CD4-positive, alpha-beta T cell treated with Interleukin-4 for 4 hours (primary cell): Measurements from ENCODE around the gene MMRN2.
"Not testable (repeated sequence)": the region's sequence is repeated elsewhere in the genome, so short reads cannot be mapped to it uniquely, and the experiment has no call there.

Experiments
- DNase-seq: peaks from one replicate; pipeline ENCODE4 v3.0.0-alpha.2; 2020

MMRN2 gene

DNA sequence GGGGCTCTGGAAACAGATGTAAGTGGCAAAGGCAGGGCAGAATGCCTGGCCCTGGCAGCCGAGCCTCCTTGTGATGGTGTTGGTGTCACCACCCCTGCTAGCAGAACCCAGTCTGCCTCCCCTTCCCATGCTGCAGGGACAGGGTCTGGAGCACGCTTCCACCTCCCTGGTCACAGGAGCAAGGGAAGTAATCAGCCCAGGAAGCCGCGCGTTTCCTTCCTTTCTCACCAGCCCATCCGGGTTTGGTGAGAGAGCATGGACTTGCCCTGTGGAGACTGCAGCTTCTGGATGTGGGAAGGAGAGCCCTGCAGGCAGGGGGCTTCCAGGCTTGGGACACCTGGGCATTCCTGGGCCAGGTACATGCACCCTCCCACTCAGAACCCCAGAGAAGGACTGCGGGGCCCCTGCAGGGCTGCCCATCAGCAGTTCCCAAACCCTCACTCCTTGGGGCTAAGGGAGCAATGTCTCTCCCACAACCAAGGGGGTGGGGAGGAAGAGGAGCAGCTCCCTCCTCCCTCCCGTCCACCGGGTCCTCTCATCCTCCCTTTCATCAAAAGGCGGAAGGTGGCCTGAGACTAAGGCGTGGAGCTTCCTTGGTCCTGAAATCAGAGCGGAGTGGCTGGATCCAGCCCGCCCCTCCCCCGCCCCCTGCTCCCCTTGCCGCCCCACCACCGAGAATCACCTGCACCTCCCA lies 1.8 kb downstream of the MMRN2 start:
- DNase-seq: no peak

DNA sequence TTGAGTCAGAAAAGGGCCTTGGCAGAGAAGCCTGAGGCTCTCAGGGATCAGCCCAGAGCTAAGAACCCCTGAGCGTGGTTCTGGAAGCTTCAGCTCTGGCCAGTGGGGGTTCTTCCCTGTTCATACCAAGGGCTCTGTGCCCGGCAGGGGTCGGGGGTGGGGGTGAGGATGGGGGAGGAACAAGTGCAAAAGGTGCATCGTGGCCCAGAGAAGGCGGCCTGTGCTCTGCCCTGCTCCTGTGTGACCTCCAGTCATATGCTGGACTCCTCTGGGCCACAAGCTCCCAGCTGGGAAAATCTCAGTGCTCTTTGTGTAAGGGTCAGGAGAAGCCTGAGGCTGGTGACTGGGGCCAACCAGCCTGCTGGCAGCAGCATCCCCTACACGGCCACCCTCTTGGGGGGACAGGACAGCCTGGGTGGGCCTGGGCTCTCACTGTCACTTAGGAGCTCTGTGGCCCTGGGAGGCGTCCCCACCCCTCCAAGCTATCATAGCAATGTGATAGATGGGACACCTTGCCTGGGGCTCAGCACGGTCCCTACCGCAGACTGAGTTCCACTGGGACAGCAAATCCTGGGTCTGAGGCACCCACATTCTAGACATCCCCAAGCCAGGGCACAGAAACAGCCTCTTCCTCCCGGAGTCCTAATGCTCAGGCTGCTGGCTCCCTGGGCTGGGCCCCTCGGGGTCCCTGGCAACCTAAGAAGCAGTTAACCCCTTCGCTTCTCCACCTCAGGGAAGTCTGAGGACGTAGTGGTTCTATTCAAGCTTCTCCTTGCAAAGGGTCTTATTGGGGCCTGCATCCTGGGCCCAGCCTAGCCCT lies 2.5 kb downstream of the MMRN2 start:
- DNase-seq: no peak

DNA sequence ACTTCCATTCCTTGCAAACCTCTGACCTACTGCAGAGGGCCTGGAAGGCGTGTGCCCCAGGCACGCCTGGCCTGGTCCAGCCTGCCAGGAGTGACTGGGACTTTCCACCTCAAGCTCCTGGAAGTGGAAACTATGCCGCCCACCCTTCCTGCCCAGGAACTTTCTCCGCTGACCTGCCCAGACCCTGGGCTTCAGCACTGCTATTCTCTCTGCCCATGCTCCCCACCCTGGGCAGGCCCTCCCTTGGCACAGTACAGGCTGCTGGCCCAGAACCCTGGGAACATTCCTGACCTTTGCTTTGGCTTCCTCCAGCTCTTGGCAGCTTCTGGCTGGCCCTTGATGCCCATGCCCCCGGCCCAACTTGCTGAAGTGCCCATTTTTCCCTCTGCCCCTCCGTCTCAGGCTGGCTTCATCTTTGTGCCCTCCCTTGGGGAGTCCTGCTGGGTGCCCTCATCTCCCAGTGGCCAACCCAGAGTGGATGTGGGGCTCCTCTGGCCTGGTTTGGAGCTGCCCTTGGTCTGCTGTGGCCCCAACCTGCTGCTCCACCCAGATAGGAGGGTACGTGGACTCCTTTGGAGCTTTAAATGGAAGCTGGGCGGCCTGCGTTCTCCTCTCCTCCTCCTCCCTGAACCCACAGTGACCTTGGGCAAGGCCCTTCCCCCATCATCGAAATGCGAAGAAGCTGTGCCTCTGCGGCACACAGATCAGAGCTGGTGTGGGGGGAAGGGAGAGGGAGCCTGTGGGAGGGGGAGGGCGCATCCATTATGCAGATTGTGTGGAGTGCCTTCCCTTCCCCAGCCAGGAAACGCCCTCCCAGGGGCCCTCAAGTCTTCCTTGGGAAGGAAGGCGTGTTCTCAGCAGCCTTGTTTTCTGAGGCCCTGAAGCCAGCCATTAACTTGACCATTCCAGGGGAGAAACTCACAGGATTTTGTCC lies 3.4 kb downstream of the MMRN2 start:
- DNase-seq: no peak

DNA sequence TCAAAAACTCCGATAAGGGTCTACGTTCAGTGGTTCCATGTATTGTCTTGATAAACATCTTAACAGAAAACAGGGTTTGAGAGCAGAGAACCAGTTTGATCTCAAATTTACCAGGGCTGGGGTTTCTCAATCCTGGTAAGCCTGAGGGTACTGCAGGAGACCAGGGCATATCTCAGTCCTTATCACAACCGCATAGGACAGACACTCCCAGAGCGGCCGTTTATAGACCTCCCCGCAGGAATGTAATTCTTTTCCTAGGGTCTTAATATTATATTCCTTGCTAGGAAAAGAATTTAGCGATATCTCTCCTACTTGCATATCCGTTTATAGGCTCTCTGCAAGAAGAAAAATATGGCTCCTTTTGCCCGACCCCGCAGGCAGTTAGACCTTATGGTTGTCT lies 4.7 kb downstream of the MMRN2 start:
- not testable (repeated sequence) for DNase-seq

DNA sequence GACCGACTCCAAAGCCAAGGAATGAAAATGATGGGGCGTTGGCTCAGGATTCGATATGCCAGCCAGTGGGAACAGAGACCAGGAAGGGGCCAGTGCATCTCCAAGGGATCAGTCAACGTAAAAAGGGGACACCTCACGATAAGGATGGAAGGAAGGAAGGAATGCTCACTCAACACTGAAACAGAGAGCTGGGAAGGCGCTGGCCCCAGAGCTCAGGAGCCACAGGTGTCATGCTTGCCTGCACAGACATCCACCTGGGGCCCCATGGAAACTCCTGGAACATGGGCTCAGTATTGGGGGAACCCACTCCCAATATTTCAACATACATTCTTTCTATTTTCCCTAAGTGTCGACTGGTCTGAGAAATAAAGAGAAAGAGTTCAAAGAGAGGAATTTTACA lies 5.3 kb downstream of the MMRN2 start:
- DNase-seq: no peak

DNA sequence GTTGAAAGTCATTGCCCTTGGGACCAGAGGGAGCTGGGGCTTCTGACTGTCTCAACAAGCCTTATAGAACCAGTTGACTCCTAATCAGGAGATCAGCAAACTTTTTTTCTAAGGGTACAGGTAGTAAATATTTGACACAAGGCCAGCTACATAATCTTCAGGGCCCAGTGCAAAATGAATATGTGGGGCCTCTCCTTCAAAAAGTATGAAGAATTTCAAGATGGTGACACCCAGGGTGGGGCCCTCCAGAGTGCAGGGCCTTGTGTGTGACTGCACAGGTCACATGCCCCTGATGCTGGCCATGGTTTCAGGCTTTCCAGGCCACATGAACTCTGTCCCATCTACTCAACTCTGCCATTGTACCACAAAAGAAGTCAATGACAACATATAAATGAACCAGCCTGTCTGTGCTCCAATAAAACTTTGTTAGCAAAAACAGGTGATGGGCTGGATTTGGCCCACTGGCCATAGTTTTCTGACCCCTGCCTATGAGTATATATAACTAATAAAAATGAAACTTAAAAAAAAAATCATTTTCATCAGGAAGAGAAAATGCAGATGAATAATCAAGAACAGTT lies 6.1 kb downstream of the MMRN2 start:
- DNase-seq: no peak

DNA sequence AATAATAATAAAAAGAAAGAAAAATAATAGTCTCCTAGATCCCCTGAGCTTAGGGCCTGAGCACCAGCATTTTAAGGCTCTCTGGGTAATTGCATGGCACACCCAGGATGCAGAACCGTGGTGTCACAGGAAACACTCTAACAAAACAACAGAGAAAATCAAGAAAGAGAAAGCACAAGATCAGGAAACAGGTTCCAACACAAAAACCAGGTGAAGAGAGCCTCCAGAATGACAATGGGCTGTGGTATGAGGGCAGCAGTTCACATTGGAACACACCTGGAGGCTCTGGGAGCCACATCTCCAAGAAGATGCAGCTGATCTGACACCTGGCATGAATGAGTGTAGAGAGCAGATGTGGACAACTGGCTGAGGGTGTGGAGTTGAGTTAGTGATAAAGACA lies 7.1 kb downstream of the MMRN2 start:
- peak; percentile 24 for DNase-seq

DNA sequence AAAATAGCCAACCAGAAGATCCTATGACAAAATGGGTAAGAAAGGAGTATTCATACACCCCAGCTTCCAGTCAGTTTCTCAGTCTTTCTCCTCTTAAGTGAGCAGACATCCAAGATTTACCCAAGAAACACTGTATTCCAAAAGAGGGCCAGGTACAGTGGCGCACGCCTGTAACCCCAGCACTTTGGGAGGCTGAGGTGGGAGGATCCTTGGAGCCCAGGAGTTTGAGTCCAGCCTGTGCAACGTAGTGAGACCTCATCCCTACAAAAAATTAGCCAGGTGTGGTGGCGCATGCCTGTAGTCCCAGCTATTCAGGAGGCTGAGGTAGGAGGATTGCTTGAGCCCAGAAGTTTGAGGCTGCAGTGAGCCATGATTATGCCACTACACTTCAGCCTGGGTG lies 9.6 kb downstream of the MMRN2 start:
- DNase-seq: not testable (repeated sequence)

DNA sequence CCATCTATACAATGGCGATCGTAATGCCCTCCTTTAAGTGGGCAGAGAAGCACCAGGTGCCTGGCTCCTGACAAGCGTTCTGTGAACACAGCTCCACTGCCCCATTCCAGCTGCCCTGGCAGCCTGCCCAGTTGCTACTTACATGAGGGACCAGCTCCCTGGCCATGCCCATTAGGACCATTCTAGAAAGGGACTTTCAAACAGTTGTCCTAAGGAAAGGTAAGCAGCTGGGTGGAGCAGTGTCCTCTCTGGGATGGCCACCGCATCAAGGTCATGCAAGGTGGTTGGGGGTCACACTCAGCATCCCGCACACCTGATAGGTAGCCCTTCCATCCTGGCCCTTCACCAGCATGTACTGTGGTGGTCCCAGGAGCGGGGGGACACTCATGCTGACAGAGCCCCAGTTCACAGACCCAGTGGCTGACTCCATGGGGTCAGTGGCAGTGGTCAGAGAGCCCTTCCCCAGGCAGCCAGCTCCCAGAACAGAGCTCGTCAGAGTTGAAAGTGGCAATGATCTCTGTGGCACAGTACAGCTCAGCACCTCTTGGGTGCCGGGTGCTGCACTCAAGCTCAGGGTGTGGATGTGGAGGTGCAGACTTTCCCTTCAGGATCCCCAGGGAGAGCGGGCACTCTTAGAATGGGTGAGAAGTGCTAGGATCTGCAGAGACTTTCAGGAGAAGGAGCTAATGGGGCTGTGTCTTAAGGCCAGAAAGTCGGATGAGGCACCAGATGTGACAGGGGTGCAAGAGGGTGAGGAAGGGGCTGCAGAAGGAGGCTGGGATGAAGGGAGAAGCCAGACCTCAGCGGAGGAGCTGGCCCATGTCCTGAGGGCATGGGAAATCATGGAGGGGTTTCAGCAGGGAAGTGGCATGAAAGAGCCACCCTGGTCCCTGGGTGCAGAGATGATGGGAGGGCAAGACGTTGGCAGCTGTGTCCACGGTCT lies 10.9 kb downstream of the MMRN2 start:
- DNase-seq: no peak

DNA sequence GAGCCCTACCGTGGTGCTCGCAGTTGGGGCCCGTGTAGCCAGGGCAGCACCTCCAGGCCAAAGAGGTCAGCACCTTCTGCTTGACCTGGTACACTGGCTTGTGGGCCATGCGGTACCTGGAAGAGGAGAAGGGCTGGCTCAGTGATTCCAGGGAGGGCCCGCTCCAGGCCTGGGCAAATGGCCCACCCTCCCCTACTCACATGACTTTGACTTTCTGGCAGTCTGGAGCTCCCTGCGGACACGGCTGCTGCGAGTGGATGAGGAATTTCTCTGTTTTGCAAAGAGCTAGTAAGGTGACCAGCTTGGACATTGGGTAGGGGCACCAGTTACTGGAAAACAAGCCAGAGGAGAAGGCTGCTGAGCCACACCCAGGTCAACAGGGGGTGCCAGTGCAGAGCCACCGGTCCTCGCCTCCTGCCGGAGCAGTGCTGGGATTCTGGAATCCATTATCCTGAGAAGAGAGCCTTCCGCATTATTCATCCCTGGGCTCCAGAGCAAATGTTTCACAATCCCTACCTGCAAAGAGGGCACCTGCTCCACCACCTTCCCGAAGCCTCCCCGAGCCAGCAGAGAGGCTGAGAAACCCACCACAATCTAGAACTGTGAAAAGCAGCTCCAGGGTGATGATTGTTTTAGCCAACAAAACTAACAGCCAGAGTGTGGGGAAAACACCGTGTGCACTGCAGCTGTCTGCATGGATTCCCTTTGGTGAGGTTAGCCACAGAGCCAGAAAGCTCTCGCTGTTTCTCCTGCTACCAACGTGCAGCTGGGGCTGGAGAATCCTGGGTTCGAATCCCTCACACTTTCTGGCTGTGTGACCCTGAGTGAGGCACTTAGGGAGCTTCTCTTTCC lies 11.8 kb downstream of the MMRN2 start:
- DNase-seq: no peak

DNA sequence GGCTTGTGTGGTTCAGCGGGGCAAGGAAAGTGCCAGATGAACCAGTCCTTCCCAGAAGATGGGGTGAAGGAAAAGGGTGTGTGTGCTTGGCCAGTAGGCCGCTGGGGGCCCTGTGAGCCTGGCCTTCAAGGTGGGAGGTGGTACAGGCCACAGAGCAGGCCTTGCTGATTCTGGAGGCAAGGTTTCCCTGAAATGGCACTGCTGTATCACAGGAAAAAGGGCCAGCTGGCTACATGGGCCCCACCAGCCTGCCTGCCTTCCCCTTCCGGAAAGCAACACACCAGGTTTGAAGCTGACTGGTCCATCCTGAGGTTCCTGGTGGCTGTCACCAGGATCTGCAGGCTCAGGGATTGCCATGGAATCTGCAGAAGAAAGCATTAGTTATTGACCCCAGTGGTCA lies 12.5 kb downstream of the MMRN2 start:
- DNase-seq: no peak

DNA sequence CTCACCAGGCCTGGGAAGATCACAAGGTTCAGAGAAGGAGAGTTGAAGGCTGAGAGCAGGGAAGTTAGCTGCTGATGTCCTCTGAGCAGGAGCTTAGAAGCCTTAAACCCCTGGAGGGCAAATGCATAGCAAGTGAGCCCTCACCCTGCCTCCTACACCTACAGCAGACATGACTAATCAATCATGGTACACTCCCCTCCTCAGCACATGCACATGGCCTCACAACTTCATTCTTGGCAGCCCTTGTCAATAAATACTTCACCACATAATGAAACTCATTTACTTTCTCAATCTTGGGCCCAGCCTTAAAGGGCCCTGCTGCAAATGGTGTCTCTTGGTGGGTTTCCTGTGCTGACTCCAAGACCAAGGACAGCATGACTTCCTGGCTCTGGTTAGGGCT lies 12.9 kb downstream of the MMRN2 start:
- no peak for DNase-seq

DNA sequence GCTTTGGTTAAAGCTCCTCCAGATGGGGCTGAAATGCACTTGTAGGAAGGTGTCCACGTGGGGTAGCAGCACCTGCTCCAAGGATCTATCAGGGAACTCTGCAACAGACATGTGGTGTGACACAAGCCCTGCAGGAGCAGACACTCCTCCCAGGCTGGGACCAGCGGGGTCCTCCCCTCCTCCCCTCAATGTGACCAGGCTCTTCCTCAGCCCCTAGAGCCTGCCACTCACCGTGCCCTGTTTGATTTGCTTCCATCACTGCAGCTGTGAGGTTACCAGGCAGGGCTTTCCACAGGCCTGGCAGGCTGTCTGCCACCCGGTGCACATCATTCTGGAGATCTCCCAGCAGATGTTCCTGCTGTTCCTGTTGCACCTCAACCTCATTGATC lies 13.4 kb downstream of the MMRN2 start:
- no peak for DNase-seq

DNA sequence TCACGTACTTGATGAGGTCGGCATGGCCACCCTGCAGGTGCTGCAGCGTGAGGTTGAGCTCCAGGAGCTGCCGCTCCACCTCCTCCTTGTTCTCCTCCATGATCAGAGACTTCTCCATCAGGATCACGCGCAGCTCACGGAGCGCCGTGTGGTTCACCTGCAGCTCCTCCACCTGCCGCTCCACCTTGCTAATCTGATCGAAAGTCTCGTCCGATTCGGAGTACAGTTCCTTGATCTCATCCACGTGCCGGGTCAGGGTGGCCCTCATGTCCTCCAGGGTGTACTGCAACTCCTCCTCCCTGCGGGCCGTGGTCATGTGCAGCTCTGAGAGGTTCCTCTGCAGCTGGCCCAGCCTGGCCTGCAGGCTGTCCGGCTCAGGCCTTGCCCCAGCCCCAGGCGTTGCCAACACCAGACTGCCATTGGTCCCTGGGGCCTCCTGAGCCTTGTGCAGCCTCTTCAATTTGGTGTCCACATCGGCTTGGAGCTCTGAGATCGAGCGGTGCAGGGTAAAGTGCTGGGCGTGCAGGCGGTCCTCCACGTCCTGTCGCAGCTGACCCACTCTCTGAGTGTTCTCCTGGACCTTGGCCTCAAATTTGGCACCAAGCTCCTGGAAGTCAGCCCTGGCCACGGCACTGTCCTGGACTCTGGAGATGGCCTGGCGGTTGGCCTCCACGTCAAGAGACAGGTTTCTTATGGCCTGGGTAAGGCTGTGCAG lies 13.9 kb downstream of the MMRN2 start:
- no peak for DNase-seq

DNA sequence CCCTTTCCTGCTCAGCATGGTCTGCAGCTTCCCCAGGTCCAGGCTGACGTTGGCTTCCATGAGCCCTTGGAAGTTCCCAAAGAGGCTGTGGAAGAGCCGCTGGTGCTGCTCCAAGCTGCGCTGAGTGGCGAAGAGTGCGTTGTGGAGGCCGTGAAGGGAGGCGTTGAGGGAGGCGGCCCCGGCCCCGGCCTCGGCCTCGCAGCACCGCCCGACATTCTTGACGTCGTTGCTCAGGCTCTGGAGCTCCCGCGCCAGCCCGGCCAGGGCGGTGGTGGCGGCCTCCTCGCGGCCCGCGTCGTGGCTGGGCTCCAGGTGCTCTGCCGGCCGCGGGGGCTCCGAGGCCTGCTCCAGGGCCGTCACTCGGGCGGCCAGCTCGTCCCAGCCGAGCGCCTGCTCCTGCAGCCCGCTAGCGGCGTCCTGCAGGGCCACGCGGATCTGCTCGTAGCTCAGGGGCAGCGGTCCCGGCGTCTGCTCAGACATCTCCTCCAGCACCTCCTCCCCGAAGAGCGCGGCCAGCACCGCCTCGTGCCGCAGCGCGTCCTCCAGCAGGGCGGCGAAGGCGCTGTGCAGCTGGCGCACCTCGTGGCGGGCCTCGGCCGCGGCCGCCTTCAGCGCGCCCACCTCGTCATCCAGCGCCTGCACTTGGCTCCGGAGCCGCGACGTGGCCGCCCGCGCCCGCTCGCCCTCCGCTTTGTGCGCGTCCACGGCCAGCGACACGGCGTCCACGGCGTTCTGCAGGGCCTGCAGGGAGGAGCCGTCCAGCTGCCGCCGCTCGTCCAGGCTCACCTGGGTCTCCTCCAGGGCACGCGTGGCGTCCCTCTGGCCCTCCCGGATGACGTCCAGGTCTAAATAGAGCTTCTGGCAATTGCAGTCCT lies 14.7 kb downstream of the MMRN2 start:
- no peak for DNase-seq

DNA sequence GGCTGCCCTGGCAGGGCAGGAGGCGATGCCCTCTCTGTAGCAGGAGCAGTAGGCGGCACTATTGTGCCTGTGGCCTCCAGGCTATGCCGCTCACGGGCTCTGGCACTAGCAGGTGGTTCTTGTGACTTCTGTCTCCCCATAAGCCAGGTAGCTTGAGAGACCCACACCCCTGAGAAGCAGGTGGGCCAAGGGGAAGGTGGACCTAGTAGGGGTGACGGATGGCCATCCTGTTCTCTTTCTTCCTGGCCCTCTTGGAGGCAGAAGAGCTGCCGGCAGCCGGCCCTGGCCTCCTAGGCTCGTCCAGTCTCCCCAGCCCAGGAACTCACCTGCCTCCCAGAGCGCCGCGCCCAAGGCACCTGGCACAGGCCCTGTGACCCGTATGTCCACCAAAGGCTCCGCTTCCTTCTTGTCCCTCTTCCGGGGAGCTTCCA lies 15.4 kb downstream of the MMRN2 start:
- no peak for DNase-seq

DNA sequence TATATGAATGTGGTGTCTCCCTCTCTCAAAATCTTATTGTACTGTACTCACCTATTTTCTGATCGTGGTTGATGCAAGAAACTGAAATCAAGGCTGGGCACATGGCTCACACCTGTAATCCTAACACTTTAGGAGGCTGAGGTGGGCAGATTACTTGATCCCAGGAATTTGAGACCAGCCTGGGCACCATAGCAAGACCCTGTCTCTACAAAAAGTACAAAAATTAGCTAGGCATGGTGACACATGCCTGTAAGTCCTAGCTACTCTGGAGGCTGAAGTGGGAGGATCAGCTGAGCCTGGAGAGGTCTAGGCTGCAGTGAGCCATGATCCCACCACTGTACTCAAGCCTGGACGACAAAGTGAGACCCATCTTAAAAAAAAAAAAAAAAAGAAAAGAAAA lies 16.0 kb downstream of the MMRN2 start:
- no peak for DNase-seq

DNA sequence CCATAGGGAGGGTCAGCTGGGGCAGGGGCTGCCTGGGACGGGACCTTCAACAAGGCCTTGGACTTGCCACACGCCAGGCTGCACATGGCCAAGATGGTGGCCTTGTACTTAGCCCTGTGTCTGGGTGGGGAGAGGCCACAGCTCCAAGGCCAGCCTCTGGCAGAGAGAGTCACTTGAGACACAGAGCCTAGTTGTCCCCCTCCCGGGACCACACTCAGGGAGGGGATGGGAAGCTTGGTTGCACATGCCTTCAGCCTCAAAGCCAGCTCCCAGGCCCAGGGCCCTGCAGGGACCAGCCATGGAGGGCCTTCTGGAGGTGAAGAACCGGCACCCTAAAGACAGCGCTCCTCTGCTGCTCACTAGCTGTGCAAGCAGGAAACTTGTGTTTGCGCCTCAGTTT lies 16.7 kb downstream of the MMRN2 start:
- DNase-seq: no peak

DNA sequence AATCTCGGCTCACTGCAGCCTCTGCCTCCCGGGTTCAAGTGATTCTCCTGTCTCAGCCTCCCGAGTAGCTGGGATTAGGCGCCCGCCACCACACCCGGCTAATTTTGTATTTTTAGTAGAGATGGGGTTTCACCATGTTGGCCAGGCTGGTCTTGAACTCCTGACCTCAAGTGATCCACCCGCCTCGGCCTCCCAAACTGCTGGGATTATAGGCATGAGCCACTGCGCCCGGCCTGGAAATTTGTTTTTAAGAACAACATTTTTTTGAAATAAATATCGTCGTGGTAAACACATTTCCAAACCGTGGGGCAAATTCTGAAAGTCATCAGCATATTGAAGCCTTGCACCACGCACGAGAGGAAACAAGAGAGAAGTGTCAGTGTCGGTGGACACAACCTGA lies 17.3 kb downstream of the MMRN2 start:
- not testable (repeated sequence) for DNase-seq
